Parathyroid adenoma (tissue), 2 donors: ENCODE results near the gene EXOSC10.
"Not testable (repeated sequence)": the region's sequence is repeated elsewhere in the genome, so short reads cannot be mapped to it uniquely, and the experiment has no call there.

Experiments
- H2AFZ ChIP-seq: fragments of 300-600 bp; sonication (generic); one replicate; pipeline ENCODE4 v1.7.0; 2017; ENCODE audit warnings: antibody characterized with exemption, mild to moderate bottlenecking
- H3K27ac ChIP-seq: fragments of 300-600 bp; sonication (generic); one replicate; pipeline ENCODE4 v1.7.0; 2017
- H3K27me3 ChIP-seq: fragments of 300-600 bp; sonication (generic); one replicate; pipeline ENCODE4 v1.7.0; 2017; ENCODE audit warnings: low read length; ENCODE audit not compliant: control insufficient read depth, insufficient read depth
- H3K36me3 ChIP-seq: fragments of 300-600 bp; sonication (generic); one replicate; pipeline ENCODE4 v1.7.0; 2017; ENCODE audit warnings: low read length; ENCODE audit not compliant: control insufficient read depth, insufficient read depth
- H3K4me1 ChIP-seq: fragments of 300-600 bp; sonication (generic); one replicate; pipeline ENCODE4 v1.7.0; 2017; ENCODE audit warnings: control low read depth
- H3K4me2 ChIP-seq: fragments of 300-600 bp; sonication (generic); one replicate; pipeline ENCODE4 v1.7.0; 2017; ENCODE audit warnings: low read length
- H3K4me3 ChIP-seq: fragments of 300-600 bp; sonication (generic); one replicate; pipeline ENCODE4 v1.7.0; 2017; ENCODE audit warnings: low read depth, low read length
- H3K79me2 ChIP-seq: fragments of 300-600 bp; sonication (generic); one replicate; pipeline ENCODE4 v1.7.0; 2017; ENCODE audit warnings: control low read depth
- H3K9ac ChIP-seq: fragments of 300-600 bp; sonication (generic); one replicate; pipeline ENCODE4 v1.7.0; 2017; ENCODE audit warnings: mild to moderate bottlenecking
- H3K9me3 ChIP-seq: fragments of 300-600 bp; sonication (generic); one replicate; pipeline ENCODE4 v1.7.0; 2017; ENCODE audit warnings: low read length; ENCODE audit not compliant: control insufficient read depth
- CTCF ChIP-seq: fragments of 300-600 bp; sonication (generic); IDR thresholded peaks from one replicate; pipeline ENCODE4 v1.7.0; 2017; ENCODE audit warnings: antibody characterized with exemption, mild to moderate bottlenecking
- donor health status: primary hyperparathyroidism.

The EXOSC10 gene

GRCh38 chr1:11078631-11079030, 21.0 kb downstream of the EXOSC10 start:
- H3K79me2 ChIP-seq: no peaks in the 10 kb centered on the region
- H3K4me3 ChIP-seq: no peak overlapping the region
- no peak for TF ChIP-seq CTCF
- no peak overlapping the region for H2AFZ ChIP-seq
- H3K27me3 ChIP-seq: no peaks in the 10 kb centered on the region
- no peaks in the 10 kb centered on the region for H3K4me1 ChIP-seq
- no peak overlapping the region for H3K4me2 ChIP-seq
- no peak overlapping the region for H3K27ac ChIP-seq
- no peaks in the 10 kb centered on the region for H3K36me3 ChIP-seq
- H3K9ac ChIP-seq: no peak overlapping the region
- no peaks in the 10 kb centered on the region for H3K9me3 ChIP-seq

- H2AFZ ChIP-seq, H3K36me3 ChIP-seq, H3K27me3 ChIP-seq, H3K9me3 ChIP-seq, H3K79me2 ChIP-seq, H3K27ac ChIP-seq, H3K4me2 ChIP-seq, H3K4me3 ChIP-seq, H3K9ac ChIP-seq, H3K4me1 ChIP-seq: not testable (repeated sequence)
These were observed 26.3 kb downstream of the EXOSC10 start for GRCh38 chr1:11073398-11073797.

GRCh38 chr1:11072216-11072917, 27.3 kb downstream of the EXOSC10 start:
- Histone ChIP-seq H3K27me3 (no peaks in the 10 kb centered on the region), H3K9ac (no peak overlapping the region), H3K4me2 (no peak overlapping the region), H3K4me1 (no peaks in the 10 kb centered on the region), H3K79me2 (no peaks in the 10 kb centered on the region), H3K36me3 (no peaks in the 10 kb centered on the region), H3K9me3 (no peaks in the 10 kb centered on the region), H3K27ac (no peak overlapping the region), H3K4me3 (no peak overlapping the region), H2AFZ (no peak overlapping the region)
- TF ChIP-seq CTCF: no peak

GRCh38 chr1:11071463-11072215, 28.0 kb downstream of the EXOSC10 start:
- Histone ChIP-seq H3K36me3 (no peaks in the 10 kb centered on the region), H3K27me3 (no peaks in the 10 kb centered on the region), H3K4me3 (no peak overlapping the region), H3K9me3 (no peaks in the 10 kb centered on the region), H3K9ac (no peak overlapping the region), H3K27ac (no peak overlapping the region), H2AFZ (no peak overlapping the region), H3K4me1 (no peaks in the 10 kb centered on the region), H3K4me2 (no peak overlapping the region), H3K79me2 (no peaks in the 10 kb centered on the region)
- no peak for TF ChIP-seq CTCF

GRCh38 chr1:11070876-11071275, 28.8 kb downstream of the EXOSC10 start:
- no peak overlapping the region for H2AFZ ChIP-seq
- no peaks in the 10 kb centered on the region for H3K79me2 ChIP-seq
- H3K27me3 ChIP-seq: no peaks in the 10 kb centered on the region
- no peaks in the 10 kb centered on the region for H3K9me3 ChIP-seq
- H3K27ac ChIP-seq: no peak overlapping the region
- H3K4me1 ChIP-seq: no peaks in the 10 kb centered on the region
- no peak overlapping the region for H3K9ac ChIP-seq
- no peak overlapping the region for H3K4me2 ChIP-seq
- H3K36me3 ChIP-seq: no peaks in the 10 kb centered on the region
- no peak overlapping the region for H3K4me3 ChIP-seq
- no peak for TF ChIP-seq CTCF
